ENCODE measurements around the gene AUTS2. TPM values are rescaled to one million over a fixed set of nuclear protein-coding genes. Genes with fewer than 3 reads are reported as not detected.

The AUTS2 gene
- total RNA-seq, 1 experiment from 2014 or later = 50.0 TPM

DNA sequence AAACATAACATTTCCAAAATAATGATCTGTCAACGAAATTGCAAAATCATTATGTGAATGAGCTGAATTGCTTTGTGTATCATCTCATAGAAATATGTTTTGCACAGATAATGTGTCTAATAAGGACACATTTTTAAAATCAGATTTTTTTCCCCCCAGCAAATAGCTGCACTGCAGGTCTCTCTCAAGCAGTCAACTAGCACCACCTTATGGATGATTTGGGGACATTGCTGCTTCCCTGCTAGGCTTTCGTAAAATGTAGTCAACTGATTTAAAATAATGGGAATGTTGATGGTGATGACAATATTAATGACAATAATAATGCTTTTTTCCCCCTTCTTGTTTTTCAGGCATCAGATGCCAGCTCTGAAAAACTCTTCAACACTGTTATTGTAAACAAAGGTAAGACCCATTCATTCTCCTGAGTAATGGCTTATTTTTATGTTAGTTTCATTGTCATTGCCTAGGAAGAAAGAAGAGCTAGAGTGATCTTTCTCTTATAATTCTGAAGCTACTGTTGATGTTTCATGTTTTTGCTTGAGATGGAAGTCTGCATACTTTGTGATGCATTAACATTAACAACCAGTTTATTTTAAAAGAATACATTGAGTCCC, 1100.1 kb downstream of the AUTS2 start:
- Mint-ChIP-seq H3K4me3 (peak overlapping the region; percentile 95), H3K27me3 (ENCODE audit: low read depth) (peaks cover 43% of the 10 kb centered on the region), H3K4me1 (no peaks in the 10 kb centered on the region; the same call in 1 of the 2 replicates), H3K27ac (no peak overlapping the region), H3K36me3 (no peaks in the 10 kb centered on the region; the same call in 1 of the 2 replicates), H3K9me3 (no peaks in the 10 kb centered on the region)
- DNase-seq (ENCODE audit: low spot score) (no peak), ATAC-seq (no peak)
- TF ChIP-seq, protein P1, sequence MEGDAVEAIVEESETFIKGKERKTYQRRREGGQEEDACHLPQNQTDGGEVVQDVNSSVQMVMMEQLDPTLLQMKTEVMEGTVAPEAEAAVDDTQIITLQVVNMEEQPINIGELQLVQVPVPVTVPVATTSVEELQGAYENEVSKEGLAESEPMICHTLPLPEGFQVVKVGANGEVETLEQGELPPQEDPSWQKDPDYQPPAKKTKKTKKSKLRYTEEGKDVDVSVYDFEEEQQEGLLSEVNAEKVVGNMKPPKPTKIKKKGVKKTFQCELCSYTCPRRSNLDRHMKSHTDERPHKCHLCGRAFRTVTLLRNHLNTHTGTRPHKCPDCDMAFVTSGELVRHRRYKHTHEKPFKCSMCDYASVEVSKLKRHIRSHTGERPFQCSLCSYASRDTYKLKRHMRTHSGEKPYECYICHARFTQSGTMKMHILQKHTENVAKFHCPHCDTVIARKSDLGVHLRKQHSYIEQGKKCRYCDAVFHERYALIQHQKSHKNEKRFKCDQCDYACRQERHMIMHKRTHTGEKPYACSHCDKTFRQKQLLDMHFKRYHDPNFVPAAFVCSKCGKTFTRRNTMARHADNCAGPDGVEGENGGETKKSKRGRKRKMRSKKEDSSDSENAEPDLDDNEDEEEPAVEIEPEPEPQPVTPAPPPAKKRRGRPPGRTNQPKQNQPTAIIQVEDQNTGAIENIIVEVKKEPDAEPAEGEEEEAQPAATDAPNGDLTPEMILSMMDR (IDR thresholded peaks at IDR 0.05) = peak; percentile 38; the same call in 1 of the 2 replicates
- no peak for TF ChIP-seq NR3C1 (CRISPR knock-in tag; conservative IDR thresholded peaks at IDR 0.05; ENCODE audit: low read depth)
- ChIA-PET CTCF (interaction anchor here (0.5 to 5.9 kb wide), 20 partner anchors 18 to 1300 kb away, joined by 3 to 41 read pairs (median 4); no protein-coding TSS in a partner anchor), POLR2A (no interaction called here)

DNA sequence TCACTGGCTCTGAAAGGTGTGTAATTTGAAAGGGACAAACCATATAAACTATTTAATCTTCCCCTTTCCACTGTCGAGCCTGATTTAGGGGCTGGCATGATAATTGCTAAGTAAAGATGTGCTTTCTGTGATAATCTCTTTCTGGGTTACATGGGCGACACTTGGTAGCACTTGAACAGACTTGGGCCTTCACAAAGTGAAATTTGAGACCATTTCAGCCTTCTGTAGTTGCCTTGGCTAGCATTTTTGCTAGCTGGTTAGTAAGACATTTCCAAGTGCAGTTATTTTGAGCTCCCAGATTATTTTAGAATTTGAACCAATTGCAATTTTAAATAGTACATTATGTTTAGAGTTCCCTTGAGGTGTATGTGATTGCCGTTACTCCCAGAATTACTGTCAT, 1101.0 kb downstream of the AUTS2 start:
- H3K9me3 Mint-ChIP-seq = no peaks in the 10 kb centered on the region
- CTCF ChIA-PET = interaction anchor here (0.5 to 5.9 kb wide), 13 partner anchors 17 to 1632 kb away, joined by 3 to 41 read pairs (median 5); no protein-coding TSS in a partner anchor
- no peaks in the 10 kb centered on the region; the same call in 1 of the 2 replicates for H3K36me3 Mint-ChIP-seq
- H3K4me1 Mint-ChIP-seq = no peaks in the 10 kb centered on the region; the same call in 1 of the 2 replicates
- DNase-seq (ENCODE audit: low spot score) = no peak
- no peak overlapping the region for H3K27ac Mint-ChIP-seq
- peaks cover 46% of the 10 kb centered on the region for H3K27me3 Mint-ChIP-seq (ENCODE audit: low read depth)
- no peak for ATAC-seq
- no peak overlapping the region for H3K4me3 Mint-ChIP-seq
- POLR2A ChIA-PET = interaction anchor here (0.6 kb wide), 1 partner anchor 432 kb away, joined by 3 read pairs; no protein-coding TSS in a partner anchor
- no peak for TF ChIP-seq FOXK1 (CRISPR knock-in tag; IDR thresholded peaks at IDR 0.05)
- TF ChIP-seq NR3C1 (CRISPR knock-in tag; conservative IDR thresholded peaks at IDR 0.05; ENCODE audit: low read depth) = no peak
- TF ChIP-seq, protein P2, sequence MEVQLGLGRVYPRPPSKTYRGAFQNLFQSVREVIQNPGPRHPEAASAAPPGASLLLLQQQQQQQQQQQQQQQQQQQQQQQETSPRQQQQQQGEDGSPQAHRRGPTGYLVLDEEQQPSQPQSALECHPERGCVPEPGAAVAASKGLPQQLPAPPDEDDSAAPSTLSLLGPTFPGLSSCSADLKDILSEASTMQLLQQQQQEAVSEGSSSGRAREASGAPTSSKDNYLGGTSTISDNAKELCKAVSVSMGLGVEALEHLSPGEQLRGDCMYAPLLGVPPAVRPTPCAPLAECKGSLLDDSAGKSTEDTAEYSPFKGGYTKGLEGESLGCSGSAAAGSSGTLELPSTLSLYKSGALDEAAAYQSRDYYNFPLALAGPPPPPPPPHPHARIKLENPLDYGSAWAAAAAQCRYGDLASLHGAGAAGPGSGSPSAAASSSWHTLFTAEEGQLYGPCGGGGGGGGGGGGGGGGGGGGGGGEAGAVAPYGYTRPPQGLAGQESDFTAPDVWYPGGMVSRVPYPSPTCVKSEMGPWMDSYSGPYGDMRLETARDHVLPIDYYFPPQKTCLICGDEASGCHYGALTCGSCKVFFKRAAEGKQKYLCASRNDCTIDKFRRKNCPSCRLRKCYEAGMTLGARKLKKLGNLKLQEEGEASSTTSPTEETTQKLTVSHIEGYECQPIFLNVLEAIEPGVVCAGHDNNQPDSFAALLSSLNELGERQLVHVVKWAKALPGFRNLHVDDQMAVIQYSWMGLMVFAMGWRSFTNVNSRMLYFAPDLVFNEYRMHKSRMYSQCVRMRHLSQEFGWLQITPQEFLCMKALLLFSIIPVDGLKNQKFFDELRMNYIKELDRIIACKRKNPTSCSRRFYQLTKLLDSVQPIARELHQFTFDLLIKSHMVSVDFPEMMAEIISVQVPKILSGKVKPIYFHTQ (CRISPR knock-in tag; IDR thresholded peaks at IDR 0.05) = no peak
- TF ChIP-seq ZNF219 (CRISPR knock-in tag; IDR thresholded peaks at IDR 0.05; ENCODE audit: borderline replicate concordance) = no peak
- no peak for TF ChIP-seq GRHL2 (CRISPR knock-in tag; IDR thresholded peaks at IDR 0.05; ENCODE audit: insufficient replicate concordance, severe bottlenecking)
- TF ChIP-seq, protein P3, sequence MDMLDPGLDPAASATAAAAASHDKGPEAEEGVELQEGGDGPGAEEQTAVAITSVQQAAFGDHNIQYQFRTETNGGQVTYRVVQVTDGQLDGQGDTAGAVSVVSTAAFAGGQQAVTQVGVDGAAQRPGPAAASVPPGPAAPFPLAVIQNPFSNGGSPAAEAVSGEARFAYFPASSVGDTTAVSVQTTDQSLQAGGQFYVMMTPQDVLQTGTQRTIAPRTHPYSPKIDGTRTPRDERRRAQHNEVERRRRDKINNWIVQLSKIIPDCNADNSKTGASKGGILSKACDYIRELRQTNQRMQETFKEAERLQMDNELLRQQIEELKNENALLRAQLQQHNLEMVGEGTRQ (CRISPR knock-in tag; IDR thresholded peaks at IDR 0.05) = no peak
- TF ChIP-seq, protein P4, sequence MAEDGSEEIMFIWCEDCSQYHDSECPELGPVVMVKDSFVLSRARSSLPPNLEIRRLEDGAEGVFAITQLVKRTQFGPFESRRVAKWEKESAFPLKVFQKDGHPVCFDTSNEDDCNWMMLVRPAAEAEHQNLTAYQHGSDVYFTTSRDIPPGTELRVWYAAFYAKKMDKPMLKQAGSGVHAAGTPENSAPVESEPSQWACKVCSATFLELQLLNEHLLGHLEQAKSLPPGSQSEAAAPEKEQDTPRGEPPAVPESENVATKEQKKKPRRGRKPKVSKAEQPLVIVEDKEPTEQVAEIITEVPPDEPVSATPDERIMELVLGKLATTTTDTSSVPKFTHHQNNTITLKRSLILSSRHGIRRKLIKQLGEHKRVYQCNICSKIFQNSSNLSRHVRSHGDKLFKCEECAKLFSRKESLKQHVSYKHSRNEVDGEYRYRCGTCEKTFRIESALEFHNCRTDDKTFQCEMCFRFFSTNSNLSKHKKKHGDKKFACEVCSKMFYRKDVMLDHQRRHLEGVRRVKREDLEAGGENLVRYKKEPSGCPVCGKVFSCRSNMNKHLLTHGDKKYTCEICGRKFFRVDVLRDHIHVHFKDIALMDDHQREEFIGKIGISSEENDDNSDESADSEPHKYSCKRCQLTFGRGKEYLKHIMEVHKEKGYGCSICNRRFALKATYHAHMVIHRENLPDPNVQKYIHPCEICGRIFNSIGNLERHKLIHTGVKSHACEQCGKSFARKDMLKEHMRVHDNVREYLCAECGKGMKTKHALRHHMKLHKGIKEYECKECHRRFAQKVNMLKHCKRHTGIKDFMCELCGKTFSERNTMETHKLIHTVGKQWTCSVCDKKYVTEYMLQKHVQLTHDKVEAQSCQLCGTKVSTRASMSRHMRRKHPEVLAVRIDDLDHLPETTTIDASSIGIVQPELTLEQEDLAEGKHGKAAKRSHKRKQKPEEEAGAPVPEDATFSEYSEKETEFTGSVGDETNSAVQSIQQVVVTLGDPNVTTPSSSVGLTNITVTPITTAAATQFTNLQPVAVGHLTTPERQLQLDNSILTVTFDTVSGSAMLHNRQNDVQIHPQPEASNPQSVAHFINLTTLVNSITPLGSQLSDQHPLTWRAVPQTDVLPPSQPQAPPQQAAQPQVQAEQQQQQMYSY (CRISPR knock-in tag; IDR thresholded peaks at IDR 0.05) = no peak
- TF ChIP-seq ESRRA (CRISPR knock-in tag; IDR thresholded peaks at IDR 0.05; ENCODE audit: borderline replicate concordance) = no peak
- TF ChIP-seq, protein P5, sequence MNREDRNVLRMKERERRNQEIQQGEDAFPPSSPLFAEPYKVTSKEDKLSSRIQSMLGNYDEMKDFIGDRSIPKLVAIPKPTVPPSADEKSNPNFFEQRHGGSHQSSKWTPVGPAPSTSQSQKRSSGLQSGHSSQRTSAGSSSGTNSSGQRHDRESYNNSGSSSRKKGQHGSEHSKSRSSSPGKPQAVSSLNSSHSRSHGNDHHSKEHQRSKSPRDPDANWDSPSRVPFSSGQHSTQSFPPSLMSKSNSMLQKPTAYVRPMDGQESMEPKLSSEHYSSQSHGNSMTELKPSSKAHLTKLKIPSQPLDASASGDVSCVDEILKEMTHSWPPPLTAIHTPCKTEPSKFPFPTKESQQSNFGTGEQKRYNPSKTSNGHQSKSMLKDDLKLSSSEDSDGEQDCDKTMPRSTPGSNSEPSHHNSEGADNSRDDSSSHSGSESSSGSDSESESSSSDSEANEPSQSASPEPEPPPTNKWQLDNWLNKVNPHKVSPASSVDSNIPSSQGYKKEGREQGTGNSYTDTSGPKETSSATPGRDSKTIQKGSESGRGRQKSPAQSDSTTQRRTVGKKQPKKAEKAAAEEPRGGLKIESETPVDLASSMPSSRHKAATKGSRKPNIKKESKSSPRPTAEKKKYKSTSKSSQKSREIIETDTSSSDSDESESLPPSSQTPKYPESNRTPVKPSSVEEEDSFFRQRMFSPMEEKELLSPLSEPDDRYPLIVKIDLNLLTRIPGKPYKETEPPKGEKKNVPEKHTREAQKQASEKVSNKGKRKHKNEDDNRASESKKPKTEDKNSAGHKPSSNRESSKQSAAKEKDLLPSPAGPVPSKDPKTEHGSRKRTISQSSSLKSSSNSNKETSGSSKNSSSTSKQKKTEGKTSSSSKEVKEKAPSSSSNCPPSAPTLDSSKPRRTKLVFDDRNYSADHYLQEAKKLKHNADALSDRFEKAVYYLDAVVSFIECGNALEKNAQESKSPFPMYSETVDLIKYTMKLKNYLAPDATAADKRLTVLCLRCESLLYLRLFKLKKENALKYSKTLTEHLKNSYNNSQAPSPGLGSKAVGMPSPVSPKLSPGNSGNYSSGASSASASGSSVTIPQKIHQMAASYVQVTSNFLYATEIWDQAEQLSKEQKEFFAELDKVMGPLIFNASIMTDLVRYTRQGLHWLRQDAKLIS (CRISPR knock-in tag; IDR thresholded peaks at IDR 0.05; ENCODE audit: borderline replicate concordance) = no peak
- no peak for TF ChIP-seq TP53 (CRISPR knock-in tag; IDR thresholded peaks at IDR 0.05)
- TF ChIP-seq NR2C2 (CRISPR knock-in tag; IDR thresholded peaks at IDR 0.05) = no peak
- TF ChIP-seq NR1H2 (CRISPR knock-in tag; IDR thresholded peaks at IDR 0.05) = no peak
- TF ChIP-seq, protein P6, sequence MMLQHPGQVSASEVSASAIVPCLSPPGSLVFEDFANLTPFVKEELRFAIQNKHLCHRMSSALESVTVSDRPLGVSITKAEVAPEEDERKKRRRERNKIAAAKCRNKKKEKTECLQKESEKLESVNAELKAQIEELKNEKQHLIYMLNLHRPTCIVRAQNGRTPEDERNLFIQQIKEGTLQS (CRISPR knock-in tag; conservative IDR thresholded peaks at IDR 0.05) = no peak
- TF ChIP-seq MYBL2 (CRISPR knock-in tag; IDR thresholded peaks at IDR 0.05) = no peak
- no peak for TF ChIP-seq SOX15 (CRISPR knock-in tag; IDR thresholded peaks at IDR 0.05)
- TF ChIP-seq, protein P7, sequence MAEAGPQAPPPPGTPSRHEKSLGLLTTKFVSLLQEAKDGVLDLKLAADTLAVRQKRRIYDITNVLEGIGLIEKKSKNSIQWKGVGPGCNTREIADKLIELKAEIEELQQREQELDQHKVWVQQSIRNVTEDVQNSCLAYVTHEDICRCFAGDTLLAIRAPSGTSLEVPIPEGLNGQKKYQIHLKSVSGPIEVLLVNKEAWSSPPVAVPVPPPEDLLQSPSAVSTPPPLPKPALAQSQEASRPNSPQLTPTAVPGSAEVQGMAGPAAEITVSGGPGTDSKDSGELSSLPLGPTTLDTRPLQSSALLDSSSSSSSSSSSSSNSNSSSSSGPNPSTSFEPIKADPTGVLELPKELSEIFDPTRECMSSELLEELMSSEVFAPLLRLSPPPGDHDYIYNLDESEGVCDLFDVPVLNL (CRISPR knock-in tag; IDR thresholded peaks at IDR 0.05; ENCODE audit: borderline replicate concordance, low read depth) = no peak
